HCEC 1CT (cell line): Measurements from ENCODE around the gene ZNF775.
"Not testable (repeated sequence)": the region's sequence is repeated elsewhere in the genome, so short reads cannot be mapped to it uniquely, and the experiment has no call there.

Source experiments
- DNase-seq: peaks from one replicate; pipeline ENCODE4 v3.0.0-alpha.2; 2017

ZNF775 gene

DNA sequence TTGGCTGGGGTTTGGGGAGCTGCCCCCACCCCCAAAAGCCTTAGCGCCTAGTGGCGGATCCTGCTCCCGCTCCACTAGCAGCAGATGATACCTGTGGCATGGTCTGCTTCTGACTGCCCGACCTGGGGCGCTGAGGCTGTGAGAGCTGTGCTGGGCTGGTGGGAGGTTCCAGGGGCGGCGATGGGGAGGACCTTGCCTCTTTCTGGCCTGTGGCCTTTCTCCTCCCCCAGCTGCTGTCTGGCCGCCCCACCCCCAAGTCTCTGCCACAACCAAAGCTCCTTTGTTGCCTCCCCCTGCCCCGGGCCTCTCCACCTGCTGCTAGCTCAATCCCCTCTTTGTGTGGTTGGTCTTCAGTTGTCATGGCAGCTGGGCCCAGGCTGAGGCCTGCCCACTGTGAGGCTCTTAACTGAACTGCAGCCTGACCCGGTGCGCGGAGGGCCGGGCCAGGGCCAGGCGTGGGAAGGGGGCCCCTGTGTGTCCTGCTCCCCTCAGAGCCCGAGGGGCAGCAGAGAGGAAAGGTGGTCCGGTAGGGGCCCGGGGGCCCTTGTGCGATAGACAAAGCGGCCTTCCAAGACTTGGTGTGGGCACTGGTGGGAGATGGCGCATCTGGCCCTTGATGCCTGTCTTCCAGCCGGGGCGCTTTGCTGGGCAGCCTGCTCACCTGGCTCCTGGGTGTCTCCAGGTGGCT lies 4.7 kb downstream of the ZNF775 start:
- DNase-seq: no peak

DNA sequence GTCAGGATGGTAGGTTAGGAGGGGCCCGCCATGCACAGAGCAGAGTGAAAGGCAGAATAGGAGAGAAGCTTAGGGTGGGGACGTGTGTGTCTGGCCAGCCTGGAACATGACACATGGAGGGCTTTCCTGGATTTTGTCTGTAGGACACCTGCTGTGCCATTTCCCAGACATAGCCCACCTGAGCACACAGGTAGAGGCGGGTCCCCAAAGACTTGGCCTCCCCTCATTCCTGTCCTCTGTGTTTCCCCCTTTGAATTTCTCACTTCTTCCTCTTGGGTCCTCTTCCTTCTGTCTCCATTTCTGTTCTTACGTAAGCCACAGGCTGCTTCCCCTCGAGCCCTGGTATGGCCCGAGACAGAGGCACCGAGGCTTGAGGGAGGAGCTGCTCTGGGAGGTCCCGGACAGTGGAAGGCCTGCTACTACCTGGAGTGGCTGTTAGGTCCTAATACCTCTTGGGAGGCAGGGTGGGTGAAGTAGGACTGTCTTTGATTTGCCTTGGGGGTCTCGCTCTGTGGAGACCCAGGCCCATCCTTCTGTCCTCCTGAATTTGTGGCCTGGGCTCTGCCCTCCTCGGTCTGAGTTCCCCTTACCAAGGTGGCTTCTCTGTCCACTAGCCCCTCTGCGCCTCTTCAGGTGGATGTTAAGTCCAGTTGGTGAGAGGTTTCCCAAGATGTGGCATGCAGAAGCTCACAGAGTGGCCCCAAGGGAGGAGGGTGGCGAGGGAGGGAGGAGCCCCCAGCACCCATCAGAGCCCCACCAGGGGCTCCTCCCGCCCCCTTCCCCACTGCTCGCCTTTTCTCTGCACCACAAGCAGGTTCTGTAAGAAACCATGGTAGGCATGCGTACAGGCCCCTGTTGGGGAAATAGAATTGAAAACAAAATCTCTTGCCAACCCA lies 5.5 kb downstream of the ZNF775 start:
- no peak for DNase-seq

DNA sequence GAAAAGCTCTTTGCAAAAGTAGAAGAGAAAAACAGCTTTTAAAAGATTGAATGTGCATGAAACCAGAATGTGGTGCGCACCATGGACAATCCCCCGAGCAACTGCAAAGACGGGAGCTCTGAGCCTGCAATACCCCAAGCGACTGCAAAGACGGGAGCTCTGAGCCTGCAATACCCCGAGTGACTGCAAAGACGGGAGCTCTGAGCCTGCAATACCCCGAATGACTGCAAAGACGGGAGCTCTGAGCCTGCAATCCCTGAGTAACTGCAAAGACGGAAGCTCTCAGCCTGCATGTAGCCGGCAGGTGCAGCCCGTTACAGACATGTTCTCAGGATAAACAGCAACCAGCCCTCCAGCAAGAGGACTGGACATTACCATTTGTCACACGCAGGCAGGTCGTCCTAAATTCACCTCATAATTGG lies 6.2 kb downstream of the ZNF775 start:
- DNase-seq: no peak

DNA sequence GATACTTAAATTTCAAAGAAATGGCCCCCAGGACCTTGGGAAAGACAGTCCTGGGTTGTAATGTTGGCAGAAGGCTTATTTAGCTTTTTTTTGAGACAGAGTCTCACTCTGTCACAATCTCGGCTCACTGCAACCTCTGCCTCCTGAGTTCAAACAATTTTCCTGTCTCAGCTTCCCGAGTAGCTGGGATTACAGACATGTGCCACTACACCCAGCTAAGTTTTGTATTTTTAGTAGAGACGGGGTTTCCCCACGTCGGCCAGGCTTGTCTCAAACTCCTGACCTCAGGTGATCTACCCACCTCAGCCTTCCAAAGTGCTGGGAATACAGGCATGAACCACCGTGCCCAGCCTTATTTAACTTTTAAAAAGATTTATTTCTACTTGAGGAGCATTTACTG lies 6.8 kb downstream of the ZNF775 start:
- not testable (repeated sequence) for DNase-seq

DNA sequence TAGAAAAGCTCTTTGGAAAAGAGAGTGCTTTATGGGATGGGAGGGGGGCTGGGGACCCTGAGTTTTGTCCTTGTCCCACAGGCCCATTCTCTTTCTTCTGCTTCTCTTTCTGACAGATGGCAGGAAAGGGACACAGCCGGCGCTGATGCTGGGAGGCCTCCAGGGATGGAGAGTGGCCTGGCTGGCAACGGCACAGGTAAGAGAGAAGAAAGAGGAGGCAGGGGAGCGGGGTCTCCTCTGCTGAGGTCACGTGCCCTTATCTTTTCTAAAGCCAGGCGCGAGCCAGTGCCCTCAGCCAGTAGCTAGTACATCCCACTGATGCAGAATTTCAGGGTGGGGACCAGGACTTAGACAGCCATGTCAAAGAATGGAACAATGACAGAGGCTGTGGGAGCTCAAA lies 9.2 kb downstream of the ZNF775 start:
- no peak for DNase-seq

DNA sequence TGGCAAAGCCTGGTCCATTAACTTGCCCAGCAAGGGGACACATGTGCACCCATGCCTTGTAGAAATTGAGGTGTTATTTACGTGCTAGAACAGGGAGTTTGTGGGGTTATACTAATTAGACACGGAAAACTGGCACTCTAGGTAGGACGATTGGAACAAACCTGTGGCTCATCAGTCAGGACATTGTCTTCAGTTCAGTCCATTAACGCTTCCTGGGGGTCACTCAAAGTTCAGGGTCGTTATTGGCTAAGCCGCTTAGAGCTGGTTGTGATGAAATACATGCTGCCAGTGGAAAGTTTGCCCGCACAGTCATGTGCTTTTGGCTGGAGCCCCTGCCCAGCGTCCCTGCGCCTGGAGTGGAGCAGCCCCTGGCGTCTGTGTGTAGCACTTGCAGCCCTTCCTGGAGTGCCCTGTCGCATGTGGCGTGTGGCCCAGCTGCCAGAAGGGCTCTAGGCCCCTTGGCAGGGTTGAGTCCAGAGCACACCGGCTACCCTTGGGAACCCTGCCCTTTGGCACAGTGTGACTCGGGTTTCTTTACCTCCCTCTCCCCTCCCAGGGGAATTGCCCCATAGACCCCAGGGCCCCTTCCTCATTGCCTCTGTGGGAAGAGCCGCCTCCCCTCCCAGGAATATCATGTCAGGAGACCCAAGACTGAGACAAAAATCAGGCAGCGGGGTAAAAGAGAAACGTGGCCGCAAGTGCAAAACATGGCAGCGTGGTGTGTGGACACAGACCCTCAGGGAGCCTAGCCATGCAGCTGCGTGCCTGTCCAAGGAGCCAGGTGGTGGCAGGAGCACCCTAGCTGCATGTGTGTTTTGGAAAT lies 9.8 kb downstream of the ZNF775 start:
- DNase-seq: no peak

DNA sequence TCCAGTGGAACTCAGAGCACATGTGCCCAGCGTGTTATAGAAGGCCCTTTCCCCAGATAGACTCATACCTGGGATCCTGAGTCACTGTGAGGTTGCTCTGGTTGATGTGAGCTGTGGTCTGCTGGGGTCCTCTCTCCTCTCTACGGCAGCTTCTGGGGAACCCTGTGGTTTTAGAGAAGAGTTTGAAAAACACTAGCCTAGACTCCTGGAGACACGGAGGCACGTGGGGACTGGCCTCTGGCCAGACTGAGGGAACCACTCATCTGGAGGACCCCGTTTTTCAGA lies 10.3 kb downstream of the ZNF775 start:
- DNase-seq: no peak

DNA sequence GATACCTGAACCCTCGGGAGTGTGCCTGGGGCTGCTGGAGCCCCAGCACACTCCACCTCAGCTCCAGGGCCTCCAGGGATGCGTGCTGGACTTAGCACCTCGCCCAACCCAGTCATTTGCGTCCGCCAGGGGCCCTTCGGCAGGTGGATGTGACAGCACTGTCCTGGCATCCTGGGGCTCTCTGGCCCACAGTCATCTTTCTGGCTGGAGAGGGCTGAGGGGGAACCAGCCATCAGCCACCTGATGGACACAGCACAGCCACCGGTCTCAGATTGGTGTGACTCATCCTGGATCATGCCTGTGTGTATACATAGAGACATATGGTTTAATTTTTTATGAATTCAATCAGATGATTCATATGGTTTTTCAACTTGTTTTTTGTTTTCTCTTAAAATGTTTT lies 11.1 kb downstream of the ZNF775 start:
- peak; percentile 75 for DNase-seq

DNA sequence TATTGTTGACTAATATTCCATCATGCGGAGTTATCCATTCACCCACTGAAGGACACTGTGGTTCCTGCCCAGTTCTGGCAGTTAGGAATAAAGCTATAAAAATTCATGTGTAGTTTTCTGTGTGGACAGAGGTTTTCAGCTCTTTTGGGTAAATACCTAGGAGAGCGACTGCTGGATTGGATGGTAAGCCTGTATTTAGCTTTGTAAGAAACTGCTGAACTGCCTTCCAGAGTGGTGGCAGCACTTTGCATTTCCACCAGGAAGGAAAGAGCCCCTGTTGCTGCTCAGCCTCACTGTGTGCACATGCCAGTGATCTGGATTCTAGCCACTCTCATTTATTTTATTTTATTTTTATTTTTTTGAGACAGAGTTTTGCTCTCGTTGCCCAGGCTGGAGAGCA lies 14.2 kb downstream of the ZNF775 start:
- no peak for DNase-seq

DNA sequence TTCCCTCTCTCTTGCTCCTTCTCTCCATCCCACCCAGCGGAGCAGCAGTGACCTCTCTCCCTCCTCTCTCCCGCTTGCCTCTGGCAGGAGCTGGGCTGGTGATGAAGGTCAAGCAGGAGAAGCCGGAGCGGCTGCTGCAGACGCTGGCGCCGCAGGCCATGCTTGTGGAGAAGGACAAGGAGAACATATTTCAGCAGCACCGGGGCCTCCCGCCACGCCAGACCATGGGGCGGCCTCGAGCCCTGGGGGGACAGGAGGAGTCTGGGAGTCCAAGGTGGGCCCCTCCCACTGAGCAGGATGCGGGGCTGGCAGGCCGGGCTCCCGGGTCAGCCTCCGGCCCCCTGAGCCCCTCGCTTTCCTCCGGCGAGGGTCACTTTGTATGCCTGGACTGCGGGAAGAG lies 17.3 kb downstream of the ZNF775 start:
- no peak for DNase-seq

DNA sequence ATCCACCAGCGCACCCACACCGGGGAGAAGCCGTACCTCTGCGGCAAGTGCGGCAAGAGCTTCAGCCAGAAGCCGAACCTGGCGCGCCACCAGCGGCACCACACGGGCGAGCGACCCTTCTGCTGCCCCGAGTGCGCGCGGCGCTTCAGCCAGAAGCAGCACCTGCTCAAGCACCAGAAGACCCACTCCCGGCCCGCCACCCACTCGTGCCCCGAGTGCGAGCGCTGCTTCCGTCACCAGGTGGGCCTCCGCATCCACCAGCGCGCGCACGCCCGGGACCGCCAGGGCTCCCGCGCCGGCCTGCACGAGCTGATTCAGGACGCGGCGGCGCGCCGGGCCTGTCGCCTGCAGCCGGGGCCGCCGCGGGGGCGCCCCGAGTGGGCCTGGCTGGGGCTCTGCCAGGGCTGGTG lies 17.7 kb downstream of the ZNF775 start:
- DNase-seq: no peak

DNA sequence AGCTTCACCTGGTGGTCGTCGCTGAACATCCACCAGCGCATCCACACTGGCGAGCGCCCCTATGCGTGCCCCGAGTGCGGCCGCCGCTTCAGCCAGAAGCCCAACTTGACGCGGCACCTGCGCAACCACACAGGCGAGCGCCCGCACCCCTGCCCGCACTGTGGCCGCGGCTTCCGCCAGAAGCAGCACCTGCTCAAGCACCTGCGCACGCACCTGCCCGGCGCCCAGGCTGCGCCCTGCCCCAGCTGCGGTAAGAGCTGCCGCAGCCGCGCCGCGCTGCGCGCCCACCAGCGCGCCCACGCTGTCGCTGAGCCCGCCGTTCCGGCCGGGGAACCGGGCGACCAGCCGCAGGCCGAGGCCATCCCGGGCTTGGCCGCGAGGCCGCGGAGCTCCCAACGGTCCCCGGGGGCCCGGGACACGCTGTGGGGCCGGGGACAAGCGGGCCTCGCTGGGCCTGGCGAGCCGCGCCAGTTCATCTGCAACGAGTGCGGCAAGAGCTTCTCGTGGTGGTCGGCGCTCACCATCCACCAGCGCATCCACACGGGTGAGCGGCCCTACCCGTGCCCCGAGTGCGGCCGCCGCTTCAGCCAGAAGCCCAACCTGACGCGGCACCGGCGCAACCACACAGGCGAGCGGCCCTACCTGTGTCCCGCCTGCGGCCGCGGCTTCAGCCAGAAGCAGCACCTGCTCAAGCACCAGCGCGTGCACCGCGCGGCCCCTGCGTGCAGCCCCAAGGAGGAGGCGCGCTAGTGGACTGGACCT lies 18.4 kb downstream of the ZNF775 start:
- DNase-seq: no peak

DNA sequence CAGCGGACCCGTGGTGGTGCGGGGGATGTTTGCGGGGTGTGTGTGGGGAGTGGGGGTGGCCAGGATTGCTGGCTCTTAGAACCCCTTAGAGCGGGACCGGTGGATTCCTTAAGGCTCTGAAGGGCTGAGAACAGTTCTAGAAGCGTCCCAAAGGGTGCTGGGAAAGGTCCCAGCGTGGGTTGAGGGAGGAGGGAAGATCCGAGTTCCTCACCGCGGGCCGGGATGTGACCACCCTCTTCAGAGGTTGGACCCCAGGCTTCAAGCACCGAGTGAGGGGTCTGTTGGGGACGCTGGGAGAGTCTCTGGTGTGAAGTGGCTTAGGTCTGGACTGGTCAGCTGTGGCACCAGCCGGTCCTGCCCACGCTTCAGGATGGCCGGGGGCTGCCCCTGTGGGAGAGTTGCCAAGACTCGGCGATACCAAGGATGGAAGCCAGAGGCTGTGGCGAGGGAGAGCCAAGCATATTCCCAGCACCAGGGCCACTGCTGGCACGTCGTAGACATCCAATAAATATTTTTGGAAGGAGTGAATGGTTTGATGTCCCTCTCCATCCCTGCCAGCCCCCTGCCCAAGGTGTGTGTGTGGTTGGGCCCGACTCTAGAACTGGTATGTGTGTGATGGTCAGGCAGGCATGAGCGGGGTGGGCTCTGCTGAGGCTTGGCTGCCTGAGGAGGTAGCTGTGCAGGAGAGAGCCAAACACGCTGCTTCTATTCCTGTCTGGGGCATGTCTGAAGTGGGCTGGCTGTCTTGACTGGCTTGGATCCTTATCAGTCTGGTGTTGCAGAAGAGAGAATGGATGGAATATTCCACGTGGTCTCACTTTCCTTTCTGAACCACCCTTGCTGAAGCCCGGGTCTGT lies 19.2 kb downstream of the ZNF775 start:
- DNase-seq: no peak

DNA sequence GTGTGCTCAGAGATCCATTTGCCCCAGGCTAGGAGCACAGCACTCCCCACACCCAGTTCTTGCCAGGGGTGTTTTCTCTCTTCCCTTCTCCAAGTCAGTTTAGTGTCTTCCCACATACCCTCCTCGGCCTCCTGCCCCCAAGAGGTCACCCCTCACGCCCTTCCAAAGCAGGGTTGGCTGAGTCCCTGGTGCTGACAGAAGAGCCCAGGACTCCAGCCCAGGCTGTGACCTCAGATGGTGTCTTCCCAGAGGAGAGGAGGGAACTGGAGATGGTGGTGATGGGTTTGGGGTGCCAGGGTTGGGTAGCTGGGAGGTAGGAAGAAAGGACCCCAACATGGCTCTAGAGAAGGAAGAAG lies 19.8 kb downstream of the ZNF775 start:
- DNase-seq: no peak

DNA sequence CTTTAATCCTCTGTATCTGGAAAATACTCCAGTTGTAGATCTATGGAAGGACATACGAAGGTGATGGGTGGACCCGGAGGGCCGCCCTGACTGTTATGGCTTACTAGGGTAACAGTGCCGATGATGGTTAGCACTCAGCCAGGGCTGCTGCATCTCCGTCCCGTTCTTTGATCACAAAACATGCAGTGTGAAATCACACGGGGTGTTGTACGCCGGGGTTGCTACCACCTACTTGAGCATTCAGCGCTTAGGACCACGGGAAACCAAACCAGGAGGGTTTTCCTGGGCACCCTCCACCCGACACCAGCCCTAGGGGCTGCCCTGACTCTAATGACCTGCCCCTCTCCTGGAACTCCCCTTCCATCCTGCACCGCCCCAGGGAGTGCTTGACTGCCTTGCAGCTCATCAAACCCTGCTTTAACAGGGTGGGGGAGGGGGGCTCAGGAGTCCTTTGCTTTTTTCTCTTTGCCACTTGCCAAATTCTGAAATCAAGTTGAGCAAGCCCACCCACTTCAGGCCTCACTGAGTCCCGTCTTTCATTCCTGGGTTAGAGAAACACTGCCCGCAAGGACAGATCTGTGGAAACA lies 20.4 kb downstream of the ZNF775 start:
- no peak for DNase-seq

DNA sequence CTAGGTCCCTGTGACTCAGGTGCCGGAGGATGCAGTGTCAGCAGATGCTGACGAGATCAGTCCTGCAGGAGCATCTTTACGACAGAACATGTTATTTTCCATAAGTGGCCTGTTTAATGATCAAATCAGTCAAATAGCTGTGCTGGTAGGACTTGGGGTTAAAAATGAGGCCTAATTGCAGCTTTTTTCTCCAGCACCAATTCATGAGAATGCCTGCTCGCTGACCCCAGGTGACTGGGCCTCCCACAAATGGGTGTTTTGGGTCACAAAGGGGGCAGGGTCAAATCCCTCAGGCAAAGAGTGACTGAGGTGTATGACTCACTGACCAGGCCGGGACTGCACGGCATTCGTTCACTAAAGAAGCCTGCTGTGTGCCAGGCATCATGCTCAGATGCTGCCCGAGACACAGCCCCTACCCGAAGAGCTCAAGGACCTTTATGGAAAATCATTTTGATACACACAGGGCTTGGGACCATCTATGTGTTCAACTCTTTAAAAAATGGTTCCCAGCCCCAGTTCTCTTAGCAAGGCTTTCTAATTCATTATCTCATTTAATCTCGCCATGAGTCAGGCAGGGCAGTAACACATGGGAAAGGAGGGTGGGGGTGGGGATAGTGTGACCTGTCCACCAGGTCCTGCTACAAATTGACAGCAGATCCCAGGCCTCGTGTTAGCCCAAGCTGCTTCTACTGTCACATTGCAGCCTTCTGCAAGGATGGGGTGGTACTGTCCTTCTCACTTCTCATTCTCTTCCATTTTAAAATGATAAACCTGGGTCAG lies 21.1 kb downstream of the ZNF775 start:
- DNase-seq: peak; percentile 17

DNA sequence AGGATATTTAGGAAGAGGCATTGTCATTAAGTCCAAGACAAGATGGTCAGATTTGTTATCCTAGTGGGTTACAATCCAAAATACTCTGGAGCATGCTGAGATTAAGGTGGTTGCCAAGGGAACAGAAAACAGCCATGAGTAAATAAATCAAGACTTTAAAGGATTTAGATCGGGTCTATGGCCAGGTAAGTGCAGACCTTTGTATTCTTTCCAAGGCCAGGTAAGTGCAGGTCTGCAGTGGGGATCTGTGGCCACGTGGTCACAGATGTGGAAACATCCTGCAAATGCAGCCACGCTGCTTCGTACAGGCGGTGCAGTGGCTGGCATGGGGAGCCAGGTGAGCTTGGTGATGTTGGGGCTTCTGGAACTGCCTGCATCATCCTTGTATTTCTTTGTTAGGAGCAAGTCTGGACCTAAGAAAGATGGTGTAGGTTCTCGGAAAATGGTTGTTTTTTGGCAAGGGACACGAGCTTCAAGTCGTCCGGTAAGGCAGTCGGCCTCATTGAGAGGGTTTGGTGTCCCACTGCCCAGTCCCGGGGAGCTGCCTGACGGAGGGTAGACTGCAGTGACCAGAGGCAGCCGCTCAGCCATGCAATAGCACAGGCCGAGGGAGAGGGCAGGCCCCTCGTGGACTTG lies 21.8 kb downstream of the ZNF775 start:
- DNase-seq: no peak

DNA sequence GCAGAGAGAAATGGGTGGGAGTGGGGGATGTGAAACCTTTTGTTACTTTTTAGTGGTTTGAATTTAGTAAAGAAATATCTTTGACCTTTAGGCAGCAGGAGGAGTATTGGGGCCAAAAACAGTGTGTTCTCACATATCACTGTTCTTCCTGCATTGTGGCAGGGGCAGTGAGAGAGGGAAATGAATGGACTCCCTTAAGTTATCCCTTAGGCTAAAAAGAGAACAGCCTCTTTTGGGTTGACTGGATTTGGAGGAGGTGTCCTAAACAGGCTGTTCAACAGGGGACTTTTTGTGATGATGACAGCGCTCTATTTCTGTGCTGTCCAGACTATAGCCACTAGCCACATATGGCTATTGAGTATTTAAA lies 22.3 kb downstream of the ZNF775 start:
- no peak for DNase-seq

DNA sequence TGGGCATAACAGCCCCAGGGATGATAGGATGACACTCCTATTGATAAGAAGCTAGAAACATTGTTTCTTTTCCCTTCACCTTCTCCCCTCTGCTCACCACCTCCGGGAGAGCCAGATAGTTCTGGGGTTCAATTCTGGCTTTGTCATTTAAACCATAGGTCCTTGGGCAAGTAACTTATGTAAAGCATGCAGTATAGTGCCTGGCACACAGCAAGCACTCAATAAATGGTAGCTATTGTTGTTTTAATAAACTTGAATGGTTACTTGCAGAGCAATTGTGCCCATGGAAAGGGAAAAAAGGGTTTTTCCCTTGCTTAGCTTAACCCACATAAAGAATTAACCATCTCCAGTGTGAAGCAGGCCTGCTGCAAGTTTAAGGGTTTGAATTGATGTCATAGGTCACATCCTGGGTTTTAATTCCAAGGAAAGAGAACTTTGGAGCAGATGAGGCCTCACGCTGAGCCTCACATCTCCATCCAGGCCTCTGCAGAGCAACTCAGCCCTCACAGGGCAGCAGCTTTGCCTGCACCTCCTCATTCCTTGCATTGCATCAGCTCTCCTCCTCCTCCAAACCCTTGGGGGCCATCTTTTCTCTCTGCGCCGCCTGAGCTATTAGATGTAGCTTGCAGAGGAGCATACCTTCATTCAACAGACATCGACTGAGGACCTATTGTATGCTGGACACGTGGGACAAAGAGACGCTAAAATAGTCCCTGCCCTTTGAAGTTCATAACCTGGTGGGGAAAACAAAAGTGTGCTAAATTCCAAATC lies 22.9 kb downstream of the ZNF775 start:
- DNase-seq: no peak
